PC-9 (cell line): ENCODE results near the gene MYO3B.

Experiments used
- CTCF ChIP-seq: fragments of 200-600 bp; sonication (generic); conservative IDR thresholded peaks from 2 replicates; pipeline ENCODE4 v1.6.1; 2017; ENCODE audit warnings: mixed run types, antibody characterized with exemption, mild to moderate bottlenecking, moderate library complexity
- EZH2 ChIP-seq: fragments of 200-600 bp; sonication (generic); IDR thresholded peaks from 2 replicates; pipeline ENCODE4 v1.8.0; 2017; ENCODE audit warnings: antibody characterized with exemption, low read depth

GRCh38 chr2:170261566-170261965 is 83.6 kb downstream of the MYO3B start:
- TF ChIP-seq CTCF (no peak), EZH2 (no peak)
